ES-I3 (cell line): ENCODE data around the gene HIBCH.
"Not testable (repeated sequence)": the region's sequence is repeated elsewhere in the genome, so short reads cannot be mapped to it uniquely, and the experiment has no call there.

Experiments used
- H3K36me3 ChIP-seq: 2 replicates; pipeline ENCODE4 v1.6.1; 2013; ENCODE audit warnings: mild to moderate bottlenecking, low read length, control low read depth, moderate library complexity; ENCODE audit not compliant: insufficient read depth
- H3K4me1 ChIP-seq: 2 replicates; pipeline ENCODE4 v1.6.1; 2013; ENCODE audit warnings: mild to moderate bottlenecking, control low read depth, low read length; ENCODE audit not compliant: insufficient read depth
- H3K9ac ChIP-seq: 2 replicates; pipeline ENCODE4 v1.6.1; 2013; ENCODE audit warnings: low read depth, mild to moderate bottlenecking, low read length, moderate library complexity
- H3K9me3 ChIP-seq: 2 replicates; pipeline ENCODE4 v1.6.1; 2013; ENCODE audit warnings: mild to moderate bottlenecking, low read length, moderate library complexity; ENCODE audit not compliant: control insufficient read depth, insufficient read depth

The HIBCH gene

GRCh38 chr2:190333928-190334327 is 14.3 kb upstream of the HIBCH start:
- no peak overlapping the region for H3K9ac ChIP-seq
- no peaks in the 10 kb centered on the region for H3K4me1 ChIP-seq
- no peaks in the 10 kb centered on the region for H3K9me3 ChIP-seq
- H3K36me3 ChIP-seq, result no peaks in the 10 kb centered on the region

GRCh38 chr2:190333395-190333794 is 13.8 kb upstream of the HIBCH start:
- Histone ChIP-seq H3K36me3 (no peaks in the 10 kb centered on the region), H3K9me3 (no peaks in the 10 kb centered on the region), H3K4me1 (no peaks in the 10 kb centered on the region), H3K9ac (no peak overlapping the region)

- no peak overlapping the region for H3K9ac ChIP-seq
- no peaks in the 10 kb centered on the region for H3K4me1 ChIP-seq
- H3K36me3 ChIP-seq, result no peaks in the 10 kb centered on the region
- no peaks in the 10 kb centered on the region for H3K9me3 ChIP-seq
These were observed 9.0 kb upstream of the HIBCH start for GRCh38 chr2:190328573-190329147.

GRCh38 chr2:190327867-190328572 is 8.4 kb upstream of the HIBCH start:
- H3K4me1 ChIP-seq, result no peaks in the 10 kb centered on the region
- H3K9ac ChIP-seq, result no peak overlapping the region
- no peaks in the 10 kb centered on the region for H3K9me3 ChIP-seq
- H3K36me3 ChIP-seq, result no peaks in the 10 kb centered on the region

GRCh38 chr2:190325588-190325987 is 6.0 kb upstream of the HIBCH start:
- Histone ChIP-seq H3K36me3 (no peaks in the 10 kb centered on the region), H3K4me1 (no peaks in the 10 kb centered on the region), H3K9me3 (no peaks in the 10 kb centered on the region), H3K9ac (no peak overlapping the region)

GRCh38 chr2:190323406-190323805 is 3.8 kb upstream of the HIBCH start:
- Histone ChIP-seq H3K9me3 (no peaks in the 10 kb centered on the region), H3K9ac (no peak overlapping the region), H3K36me3 (no peaks in the 10 kb centered on the region), H3K4me1 (peaks cover 3% of the 10 kb centered on the region; the same call in 1 of the 2 replicates)

GRCh38 chr2:190320696-190321095 is 1.1 kb upstream of the HIBCH start:
- H3K4me1 ChIP-seq, result peaks cover 3% of the 10 kb centered on the region; the same call in 1 of the 2 replicates
- no peaks in the 10 kb centered on the region for H3K36me3 ChIP-seq
- no peak overlapping the region for H3K9ac ChIP-seq
- H3K9me3 ChIP-seq, result no peaks in the 10 kb centered on the region

- no peaks in the 10 kb centered on the region for H3K9me3 ChIP-seq
- no peaks in the 10 kb centered on the region for H3K36me3 ChIP-seq
- H3K9ac ChIP-seq, result peak overlapping the region; percentile 90
- H3K4me1 ChIP-seq, result peaks cover 3% of the 10 kb centered on the region; the same call in 1 of the 2 replicates
These were observed 583 bp downstream of the HIBCH start for GRCh38 chr2:190318931-190319554.

- no peaks in the 10 kb centered on the region for H3K36me3 ChIP-seq
- H3K9me3 ChIP-seq, result no peaks in the 10 kb centered on the region
- peak overlapping the region; percentile 90 for H3K9ac ChIP-seq
- peaks cover 3% of the 10 kb centered on the region; the same call in 1 of the 2 replicates for H3K4me1 ChIP-seq
These were observed 1.1 kb downstream of the HIBCH start for GRCh38 chr2:190318514-190318913.

GRCh38 chr2:190315273-190315672 is 4.4 kb downstream of the HIBCH start:
- Histone ChIP-seq H3K9me3 (no peaks in the 10 kb centered on the region), H3K9ac (no peak overlapping the region), H3K36me3 (no peaks in the 10 kb centered on the region), H3K4me1 (peaks cover 16% of the 10 kb centered on the region; the same call in 1 of the 2 replicates)

- Histone ChIP-seq H3K4me1 (peaks cover 16% of the 10 kb centered on the region; the same call in 1 of the 2 replicates), H3K36me3 (no peaks in the 10 kb centered on the region), H3K9me3 (no peaks in the 10 kb centered on the region), H3K9ac (no peak overlapping the region)
These were observed 5.7 kb downstream of the HIBCH start for GRCh38 chr2:190313880-190314279.

GRCh38 chr2:190312635-190313025 is 7.0 kb downstream of the HIBCH start:
- not testable (repeated sequence) for H3K9me3 ChIP-seq, H3K9ac ChIP-seq, H3K36me3 ChIP-seq
- peaks cover 13% of the 10 kb centered on the region; the same call in 1 of the 2 replicates for H3K4me1 ChIP-seq

GRCh38 chr2:190311893-190312634 is 7.6 kb downstream of the HIBCH start:
- H3K9me3 ChIP-seq, result no peaks in the 10 kb centered on the region
- no peaks in the 10 kb centered on the region for H3K36me3 ChIP-seq
- no peak overlapping the region for H3K9ac ChIP-seq

GRCh38 chr2:190308031-190308430 is 11.6 kb downstream of the HIBCH start:
- Histone ChIP-seq H3K9me3 (no peaks in the 10 kb centered on the region), H3K4me1 (peaks cover 10% of the 10 kb centered on the region; the same call in 1 of the 2 replicates), H3K36me3 (no peaks in the 10 kb centered on the region; the same call in 1 of the 2 replicates), H3K9ac (no peak overlapping the region)

More at GRCh38 chr2:190311893-190312634, 7.6 kb downstream of the HIBCH start:
- peaks cover 13% of the 10 kb centered on the region; the same call in 1 of the 2 replicates for H3K4me1 ChIP-seq
